ENCODE data around the gene LAMC3.
"Not testable (repeated sequence)": the region's sequence is repeated elsewhere in the genome, so short reads cannot be mapped to it uniquely, and the experiment has no call there.

The LAMC3 gene

GRCh38 chr9:130992682-130993032 is 16.3 kb upstream of the LAMC3 start:
- DNase-seq, result no peak

GRCh38 chr9:130993303-130994030 is 15.5 kb upstream of the LAMC3 start:
- no peak for DNase-seq

- DNase-seq, result no peak
Observed at GRCh38 chr9:130994135-130995085, 14.6 kb upstream of the LAMC3 start.

- peak in 1 of 2 experiments; percentile 61 for DNase-seq
Observed at GRCh38 chr9:130995086-130996011, 13.6 kb upstream of the LAMC3 start.

GRCh38 chr9:130996205-130996604 is 12.8 kb upstream of the LAMC3 start:
- DNase-seq, result no peak

GRCh38 chr9:130996676-130997394 is 12.1 kb upstream of the LAMC3 start:
- no peak for DNase-seq

GRCh38 chr9:130997395-130997684 is 11.6 kb upstream of the LAMC3 start:
- no peak for DNase-seq

GRCh38 chr9:130997925-130998596 is 10.9 kb upstream of the LAMC3 start:
- peak; percentile 62 to 82 for DNase-seq

GRCh38 chr9:130998597-130999244 is 10.3 kb upstream of the LAMC3 start:
- no peak for DNase-seq

GRCh38 chr9:130999245-130999623 is 9.7 kb upstream of the LAMC3 start:
- DNase-seq, result no peak

- not testable (repeated sequence) for DNase-seq
Observed at GRCh38 chr9:131000526-131000925, 8.4 kb upstream of the LAMC3 start.

- no peak for DNase-seq
Observed at GRCh38 chr9:131001021-131001420, 8.0 kb upstream of the LAMC3 start.

GRCh38 chr9:131001990-131002389 is 7.0 kb upstream of the LAMC3 start:
- DNase-seq, result no peak

GRCh38 chr9:131006601-131007000 is 2.4 kb upstream of the LAMC3 start:
- no peak for DNase-seq

GRCh38 chr9:131008086-131008485 is 888 bp upstream of the LAMC3 start:
- no peak for DNase-seq

- no peak for DNase-seq
Observed at GRCh38 chr9:131008563-131008908, 438 bp upstream of the LAMC3 start.

GRCh38 chr9:131010482-131011273 is 1.7 kb downstream of the LAMC3 start:
- no peak for DNase-seq

- no peak for DNase-seq
Observed at GRCh38 chr9:131011274-131012022, 2.5 kb downstream of the LAMC3 start.

- DNase-seq, result no peak
Observed at GRCh38 chr9:131012023-131012334, 3.0 kb downstream of the LAMC3 start.

GRCh38 chr9:131012396-131012917 is 3.5 kb downstream of the LAMC3 start:
- DNase-seq, result no peak
